B cell (primary cell): ENCODE data around the gene DLX6. TPM values are rescaled to one million over a fixed set of nuclear protein-coding genes. Genes with fewer than 3 reads are reported as not detected.

Source experiments
- polyA plus RNA-seq: library from polyadenylated mRNA; depleted of rRNA; stranded (reverse); fragments of >200 nt; gene quantifications from 2 replicates; pipeline ENCODE4 v1.2.3, GENCODE V29; 2012
- small RNA-seq: library from RNA; depleted of rRNA; stranded (forward); fragments of <200 nt; gene quantifications from one replicate; pipeline ENCODE3, GENCODE V24; 2012; ENCODE audit warnings: low replicate concordance, low read depth; ENCODE audit not compliant: insufficient read length
- total RNA-seq, 2 donors: library from RNA; stranded (reverse); fragments of 120-200 nt in 1 of 2; gene quantifications; 1 replicate in 1 of 2; 2 replicates in 1 of 2; pipeline versions ENCODE4 v1.2.3 to v1.2.4, GENCODE V29; 2013 to 2022

Gene DLX6
- total and polyA plus RNA-seq, 2 donors (not counting 1 experiment from before 2014, with no cell fraction given), result not detected

Small RNA genes within 50 kb of the gene (small RNA-seq; reads per million reads assigned to genes)
- not detected for gene RF01778
- not detected for gene RF01887
- gene RF01888, result not detected

Other genes with a start within 250 kb of the DLX6 start
- gene DLX5, start 19.3 kb downstream of the DLX6 start, total RNA-seq, result not detected in 2 replicates
- gene DLX5, start 19.3 kb downstream of the DLX6 start, polyA plus RNA-seq, result not detected in 2 replicates
- 18.5 and 20.2 TPM in 2 replicates for gene SDHAF3, start 112.1 kb downstream of the DLX6 start, total RNA-seq
- 7.5 and 12.8 TPM in 2 replicates for gene SDHAF3, start 112.1 kb downstream of the DLX6 start, polyA plus RNA-seq